Neuron (in vitro differentiated cells): Measurements from ENCODE around the gene ARG2.

Experiments
- H2AFZ ChIP-seq: one replicate; pipeline ENCODE4 v1.6.1; 2013; ENCODE audit warnings: low read depth, mild to moderate bottlenecking, inconsistent platforms, low read length, moderate library complexity
- H3K27me3 ChIP-seq: one replicate; pipeline ENCODE4 v1.6.1; 2013; ENCODE audit warnings: low read length; ENCODE audit not compliant: insufficient read depth
- H3K36me3 ChIP-seq: one replicate; pipeline ENCODE4 v1.6.1; 2013; ENCODE audit warnings: low read length; ENCODE audit not compliant: insufficient read depth
- H3K4me1 ChIP-seq: one replicate; pipeline ENCODE4 v1.6.1; 2013; ENCODE audit warnings: low read length; ENCODE audit not compliant: insufficient read depth
- H3K4me3 ChIP-seq: 2 replicates; pipeline ENCODE4 v1.5.1; 2013; ENCODE audit warnings: mild to moderate bottlenecking, low read length, moderate library complexity
- H3K9me3 ChIP-seq: one replicate; pipeline ENCODE4 v1.6.1; 2013; ENCODE audit warnings: low read length

The ARG2 gene

GRCh38 chr14:67690011-67690410 lies 70.3 kb downstream of the ARG2 start:
- no peak overlapping the region for H2AFZ ChIP-seq
- no peaks in the 10 kb centered on the region for H3K27me3 ChIP-seq
- peaks cover 2% of the 10 kb centered on the region for H3K9me3 ChIP-seq
- H3K4me3 ChIP-seq = no peak overlapping the region
- peaks cover 6% of the 10 kb centered on the region for H3K4me1 ChIP-seq
- H3K36me3 ChIP-seq = peaks cover 76% of the 10 kb centered on the region

- H3K4me1 ChIP-seq = peaks cover 6% of the 10 kb centered on the region
- peak overlapping the region; percentile 92 for H3K4me3 ChIP-seq
- H3K36me3 ChIP-seq = peaks cover 32% of the 10 kb centered on the region
- H3K9me3 ChIP-seq = no peaks in the 10 kb centered on the region
- no peaks in the 10 kb centered on the region for H3K27me3 ChIP-seq
- peak overlapping the region; percentile 62 for H2AFZ ChIP-seq
Measured at GRCh38 chr14:67694791-67695393, 75.2 kb downstream of the ARG2 start.

GRCh38 chr14:67695394-67695949 lies 75.8 kb downstream of the ARG2 start, which contains the start of gene RDH11:
RDH11 (minus strand) TSS chr14:67695764; CDS start chr14:67695703, 61 bp downstream.
- peaks cover 6% of the 10 kb centered on the region for H3K4me1 ChIP-seq
- no peaks in the 10 kb centered on the region for H3K27me3 ChIP-seq
- peaks cover 27% of the 10 kb centered on the region for H3K36me3 ChIP-seq
- no peaks in the 10 kb centered on the region for H3K9me3 ChIP-seq
- H2AFZ ChIP-seq = peak within 1 kb of the TSS; percentile 62
- peak within 1 kb of the TSS; percentile 92 for H3K4me3 ChIP-seq

GRCh38 chr14:67697006-67697405 lies 77.3 kb downstream of the ARG2 start:
- peaks cover 12% of the 10 kb centered on the region for H3K36me3 ChIP-seq
- H3K9me3 ChIP-seq = no peaks in the 10 kb centered on the region
- H3K27me3 ChIP-seq = no peaks in the 10 kb centered on the region
- no peak overlapping the region for H2AFZ ChIP-seq
- peaks cover 6% of the 10 kb centered on the region for H3K4me1 ChIP-seq
- no peak overlapping the region for H3K4me3 ChIP-seq

GRCh38 chr14:67698179-67698578 lies 78.5 kb downstream of the ARG2 start:
- Histone ChIP-seq H3K27me3 (no peaks in the 10 kb centered on the region), H3K9me3 (no peaks in the 10 kb centered on the region), H2AFZ (no peak overlapping the region), H3K36me3 (peaks cover under 1% of the 10 kb centered on the region), H3K4me3 (no peak overlapping the region), H3K4me1 (peaks cover 6% of the 10 kb centered on the region)
